ACC112 (cell line): Measurements from ENCODE around the gene ADAMTS20.

ENCODE experiments used
- H2AFZ ChIP-seq: fragments of 200-600 bp; sonication (generic); one replicate; pipeline ENCODE4 v1.6.0; 2017; ENCODE audit warnings: antibody characterized with exemption, low read length; ENCODE audit not compliant: unreplicated experiment
- H3K27ac ChIP-seq: fragments of 200-600 bp; sonication (generic); 2 replicates; pipeline ENCODE4 v1.5.1; 2014; ENCODE audit warnings: low read depth, mild to moderate bottlenecking, antibody characterized with exemption, low read length, moderate library complexity
- H3K27me3 ChIP-seq: fragments of 200-600 bp; sonication (generic); 2 replicates; pipeline ENCODE4 v1.6.1; 2014; ENCODE audit warnings: mild to moderate bottlenecking, antibody characterized with exemption, low read length, moderate library complexity, mixed read lengths; ENCODE audit not compliant: insufficient read depth
- H3K36me3 ChIP-seq: fragments of 200-600 bp; sonication (generic); 2 replicates; pipeline ENCODE4 v1.6.1; 2016; ENCODE audit warnings: mild to moderate bottlenecking, antibody characterized with exemption, low read length, moderate library complexity, mixed read lengths; ENCODE audit not compliant: insufficient read depth
- H3K4me1 ChIP-seq: fragments of 200-600 bp; sonication (generic); one replicate; pipeline ENCODE4 v1.6.1; 2016; ENCODE audit warnings: low read length, mixed read lengths; ENCODE audit not compliant: insufficient read depth, unreplicated experiment, control insufficient read depth
- H3K4me3 ChIP-seq: fragments of 200-600 bp; sonication (generic); 2 replicates; pipeline ENCODE4 v1.5.1; 2014; ENCODE audit warnings: mild to moderate bottlenecking, low read depth, low read length
- H3K79me2 ChIP-seq: fragments of 200-600 bp; sonication (generic); one replicate; pipeline ENCODE4 v1.6.0; 2016; ENCODE audit warnings: low read length; ENCODE audit not compliant: control insufficient read depth, unreplicated experiment, insufficient read depth

Gene ADAMTS20, protein sequence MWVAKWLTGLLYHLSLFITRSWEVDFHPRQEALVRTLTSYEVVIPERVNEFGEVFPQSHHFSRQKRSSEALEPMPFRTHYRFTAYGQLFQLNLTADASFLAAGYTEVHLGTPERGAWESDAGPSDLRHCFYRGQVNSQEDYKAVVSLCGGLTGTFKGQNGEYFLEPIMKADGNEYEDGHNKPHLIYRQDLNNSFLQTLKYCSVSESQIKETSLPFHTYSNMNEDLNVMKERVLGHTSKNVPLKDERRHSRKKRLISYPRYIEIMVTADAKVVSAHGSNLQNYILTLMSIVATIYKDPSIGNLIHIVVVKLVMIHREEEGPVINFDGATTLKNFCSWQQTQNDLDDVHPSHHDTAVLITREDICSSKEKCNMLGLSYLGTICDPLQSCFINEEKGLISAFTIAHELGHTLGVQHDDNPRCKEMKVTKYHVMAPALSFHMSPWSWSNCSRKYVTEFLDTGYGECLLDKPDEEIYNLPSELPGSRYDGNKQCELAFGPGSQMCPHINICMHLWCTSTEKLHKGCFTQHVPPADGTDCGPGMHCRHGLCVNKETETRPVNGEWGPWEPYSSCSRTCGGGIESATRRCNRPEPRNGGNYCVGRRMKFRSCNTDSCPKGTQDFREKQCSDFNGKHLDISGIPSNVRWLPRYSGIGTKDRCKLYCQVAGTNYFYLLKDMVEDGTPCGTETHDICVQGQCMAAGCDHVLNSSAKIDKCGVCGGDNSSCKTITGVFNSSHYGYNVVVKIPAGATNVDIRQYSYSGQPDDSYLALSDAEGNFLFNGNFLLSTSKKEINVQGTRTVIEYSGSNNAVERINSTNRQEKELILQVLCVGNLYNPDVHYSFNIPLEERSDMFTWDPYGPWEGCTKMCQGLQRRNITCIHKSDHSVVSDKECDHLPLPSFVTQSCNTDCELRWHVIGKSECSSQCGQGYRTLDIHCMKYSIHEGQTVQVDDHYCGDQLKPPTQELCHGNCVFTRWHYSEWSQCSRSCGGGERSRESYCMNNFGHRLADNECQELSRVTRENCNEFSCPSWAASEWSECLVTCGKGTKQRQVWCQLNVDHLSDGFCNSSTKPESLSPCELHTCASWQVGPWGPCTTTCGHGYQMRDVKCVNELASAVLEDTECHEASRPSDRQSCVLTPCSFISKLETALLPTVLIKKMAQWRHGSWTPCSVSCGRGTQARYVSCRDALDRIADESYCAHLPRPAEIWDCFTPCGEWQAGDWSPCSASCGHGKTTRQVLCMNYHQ (N-terminal part only)

DNA sequence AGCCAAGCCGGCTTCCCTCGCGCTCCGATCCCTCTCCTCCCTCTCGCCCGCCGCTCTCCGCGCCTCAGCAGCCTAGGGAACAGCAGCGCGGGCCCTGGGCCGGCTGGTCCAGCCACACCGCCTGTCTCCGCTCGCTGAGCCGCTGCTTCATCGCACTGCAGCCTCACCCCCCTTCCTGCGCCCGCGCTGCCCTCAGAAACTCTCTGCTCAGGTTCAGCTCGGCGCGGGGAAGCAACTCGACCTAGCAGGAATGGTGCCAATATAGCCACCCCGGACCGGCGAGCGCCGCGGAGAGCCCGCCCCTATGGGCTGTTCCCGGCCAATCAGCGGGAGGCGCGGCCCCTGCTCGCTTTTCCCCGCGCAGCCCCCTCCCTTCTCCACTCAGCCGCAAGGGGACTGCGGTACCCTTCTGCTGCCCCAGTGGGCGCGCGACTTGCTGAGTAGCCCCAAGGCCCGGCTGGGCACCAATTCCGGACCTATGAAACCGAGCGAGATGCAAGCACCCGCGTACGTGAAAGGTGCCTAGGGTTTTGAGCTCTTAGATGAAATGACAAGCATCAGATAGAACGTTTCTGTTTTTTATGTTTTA lies at the start of gene ADAMTS20:
Gene ADAMTS20 (minus strand): TSS at position 233 of the 589 bp plus-strand sequence. CDS start 282 bp downstream, outside the sequence.
- no peaks in the 10 kb centered on the region for H3K4me1 ChIP-seq
- H3K79me2 ChIP-seq, result no peaks in the 10 kb centered on the region
- no peaks in the 10 kb centered on the region for H3K36me3 ChIP-seq
- no peak within 1 kb of the TSS for H3K27ac ChIP-seq
- H3K4me3 ChIP-seq, result peak within 1 kb of the TSS; percentile 55
- no peak within 1 kb of the TSS for H2AFZ ChIP-seq
- H3K27me3 ChIP-seq, result peaks cover 56% of the 10 kb centered on the region

DNA sequence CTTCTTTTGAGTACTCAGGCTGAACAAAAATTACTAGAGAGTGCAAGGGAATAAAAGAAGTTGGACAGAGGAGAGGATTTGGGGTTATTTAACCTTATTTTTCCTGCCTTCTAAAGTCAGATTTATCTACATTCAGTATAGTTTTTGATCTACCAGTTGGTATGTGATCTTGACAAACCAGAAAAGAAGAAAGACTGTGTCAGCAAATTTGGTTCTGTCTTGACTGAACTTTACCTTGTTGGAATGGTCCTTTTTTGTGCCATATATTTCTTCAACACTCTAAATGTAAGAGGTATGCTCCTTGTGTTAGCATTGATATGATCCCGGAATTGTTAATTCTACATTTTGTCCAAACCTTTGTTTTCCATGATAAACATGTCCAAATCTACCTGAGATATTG lies 47.7 kb upstream of the ADAMTS20 start:
- Histone ChIP-seq H3K4me1 (no peaks in the 10 kb centered on the region), H3K27me3 (peaks cover 21% of the 10 kb centered on the region), H3K4me3 (no peak overlapping the region), H2AFZ (no peak overlapping the region), H3K27ac (no peak overlapping the region), H3K36me3 (no peaks in the 10 kb centered on the region), H3K79me2 (no peaks in the 10 kb centered on the region)

DNA sequence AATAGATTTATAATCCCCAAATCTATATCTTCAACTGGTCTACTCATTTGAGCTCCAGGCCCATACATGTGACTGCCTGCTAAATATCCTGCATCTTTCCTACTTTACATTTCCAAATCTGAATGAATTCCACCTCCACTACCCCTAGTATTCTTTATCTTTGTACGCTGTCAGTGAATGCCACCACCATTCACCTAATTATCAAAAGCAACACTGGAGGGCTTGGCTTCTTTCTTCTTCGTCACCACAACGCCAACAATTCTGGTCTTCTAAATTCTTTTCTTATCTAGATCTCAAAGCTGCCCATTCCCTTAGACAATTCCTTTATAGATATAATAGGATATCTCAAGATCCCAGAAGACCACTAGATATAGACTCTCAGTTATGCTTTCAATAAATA lies 47.1 kb upstream of the ADAMTS20 start:
- Histone ChIP-seq H3K27ac (no peak overlapping the region), H3K4me1 (no peaks in the 10 kb centered on the region), H3K4me3 (no peak overlapping the region), H2AFZ (no peak overlapping the region), H3K79me2 (no peaks in the 10 kb centered on the region), H3K27me3 (peaks cover 21% of the 10 kb centered on the region), H3K36me3 (no peaks in the 10 kb centered on the region)

DNA sequence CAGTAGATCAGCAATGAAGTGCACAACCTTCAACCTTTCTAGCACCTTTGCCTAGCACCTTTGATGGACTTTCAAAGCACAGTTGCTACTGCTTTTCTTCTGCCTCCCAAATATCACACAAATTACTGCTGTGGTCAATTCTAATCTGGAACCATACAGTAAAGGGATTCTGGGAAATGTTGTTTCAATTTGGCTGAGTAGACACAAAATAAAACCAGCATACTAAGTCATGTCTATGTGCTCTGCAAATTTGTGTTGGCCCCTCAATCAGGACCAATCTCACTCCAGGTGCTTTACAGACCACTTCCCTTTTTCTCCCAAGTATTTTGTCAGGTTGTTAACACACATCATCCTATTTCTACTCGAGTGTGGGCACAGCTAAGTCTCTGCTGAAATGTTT lies 38.3 kb upstream of the ADAMTS20 start:
- no peaks in the 10 kb centered on the region for H3K79me2 ChIP-seq
- no peaks in the 10 kb centered on the region for H3K36me3 ChIP-seq
- no peaks in the 10 kb centered on the region for H3K4me1 ChIP-seq
- H3K27me3 ChIP-seq, result peaks cover 16% of the 10 kb centered on the region; the same call in 1 of the 2 replicates
- H2AFZ ChIP-seq, result no peak overlapping the region
- H3K4me3 ChIP-seq, result no peak overlapping the region
- no peak overlapping the region for H3K27ac ChIP-seq

DNA sequence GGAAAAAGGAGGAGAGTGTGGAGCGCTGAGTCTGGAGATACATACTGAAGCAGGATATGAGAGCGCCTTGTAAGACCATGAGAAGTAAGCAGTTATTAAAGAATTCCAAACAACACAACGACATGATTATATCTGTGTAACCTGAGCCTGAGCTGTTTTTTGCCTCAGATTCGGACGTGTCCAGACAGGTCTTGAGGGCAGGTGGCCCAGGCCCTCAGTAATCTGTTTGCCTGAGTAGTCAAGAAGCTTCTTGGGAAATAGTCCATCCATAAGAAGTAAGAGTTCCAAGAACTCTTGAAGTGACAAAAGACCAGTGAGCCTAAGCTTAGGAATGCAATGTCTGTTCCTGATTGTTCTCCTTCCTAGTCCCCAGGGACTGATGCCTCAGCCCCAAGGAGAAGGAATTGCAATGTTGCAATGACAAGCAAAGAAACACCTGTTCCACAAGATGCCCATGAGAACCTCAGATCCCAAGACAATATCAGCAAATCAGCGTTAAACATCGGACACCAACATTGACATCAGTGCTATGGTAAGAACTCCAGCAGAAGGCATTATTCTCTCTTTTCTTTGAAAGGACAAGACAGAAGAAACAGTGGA lies 34.7 kb upstream of the ADAMTS20 start:
- no peak overlapping the region for H2AFZ ChIP-seq
- H3K27me3 ChIP-seq, result peaks cover 24% of the 10 kb centered on the region
- no peaks in the 10 kb centered on the region for H3K79me2 ChIP-seq

DNA sequence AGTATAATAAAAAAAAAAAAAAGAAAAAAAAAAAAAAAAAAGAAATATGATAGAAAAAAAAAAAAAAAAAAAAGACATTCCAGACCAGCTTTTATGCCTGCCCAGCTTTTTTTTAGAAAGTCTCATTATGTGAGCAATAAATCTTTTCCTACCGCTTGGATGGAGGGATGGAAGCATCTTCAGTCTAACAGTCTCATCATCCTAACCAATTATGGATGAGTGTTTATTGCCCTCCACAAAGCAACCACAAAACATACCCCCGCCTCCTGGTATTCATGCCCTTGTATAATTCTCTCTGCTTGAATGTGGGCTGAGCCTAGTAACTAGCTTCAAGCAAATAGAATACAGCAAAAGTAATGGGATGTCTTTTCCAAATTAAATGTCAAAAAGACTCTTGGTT lies 33.7 kb upstream of the ADAMTS20 start:
- Histone ChIP-seq H3K27ac (no peak overlapping the region), H2AFZ (no peak overlapping the region), H3K36me3 (no peaks in the 10 kb centered on the region), H3K4me1 (no peaks in the 10 kb centered on the region), H3K27me3 (peaks cover 31% of the 10 kb centered on the region), H3K4me3 (no peak overlapping the region), H3K79me2 (no peaks in the 10 kb centered on the region)

More for the DNA sequence above, 34.7 kb upstream of the ADAMTS20 start:
- H3K36me3 ChIP-seq, result no peaks in the 10 kb centered on the region
- no peaks in the 10 kb centered on the region for H3K4me1 ChIP-seq
- no peak overlapping the region for H3K27ac ChIP-seq
- H3K4me3 ChIP-seq, result no peak overlapping the region

DNA sequence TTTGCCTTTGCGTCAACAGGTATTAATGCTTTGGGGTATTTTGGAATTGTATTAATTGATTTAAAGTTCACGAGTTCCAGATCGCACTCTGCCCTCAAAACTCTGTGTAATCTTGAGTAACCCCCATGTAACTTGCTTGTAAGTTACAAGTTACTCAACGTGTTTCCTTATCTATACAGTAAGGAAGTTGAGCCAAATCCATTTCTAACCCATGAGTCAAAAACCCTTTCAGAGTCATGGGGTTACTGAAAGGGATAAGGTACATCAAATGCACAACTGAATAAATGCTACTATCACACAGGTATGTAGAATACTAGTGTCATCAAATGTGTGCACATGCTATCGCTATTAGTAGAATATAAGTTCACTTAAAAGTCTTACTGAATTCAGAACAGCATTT lies 28.6 kb upstream of the ADAMTS20 start:
- peaks cover 48% of the 10 kb centered on the region for H3K27me3 ChIP-seq
- H3K4me1 ChIP-seq, result no peaks in the 10 kb centered on the region
- no peak overlapping the region for H3K27ac ChIP-seq
- H3K36me3 ChIP-seq, result no peaks in the 10 kb centered on the region
- no peak overlapping the region for H2AFZ ChIP-seq
- no peaks in the 10 kb centered on the region for H3K79me2 ChIP-seq
- no peak overlapping the region for H3K4me3 ChIP-seq

DNA sequence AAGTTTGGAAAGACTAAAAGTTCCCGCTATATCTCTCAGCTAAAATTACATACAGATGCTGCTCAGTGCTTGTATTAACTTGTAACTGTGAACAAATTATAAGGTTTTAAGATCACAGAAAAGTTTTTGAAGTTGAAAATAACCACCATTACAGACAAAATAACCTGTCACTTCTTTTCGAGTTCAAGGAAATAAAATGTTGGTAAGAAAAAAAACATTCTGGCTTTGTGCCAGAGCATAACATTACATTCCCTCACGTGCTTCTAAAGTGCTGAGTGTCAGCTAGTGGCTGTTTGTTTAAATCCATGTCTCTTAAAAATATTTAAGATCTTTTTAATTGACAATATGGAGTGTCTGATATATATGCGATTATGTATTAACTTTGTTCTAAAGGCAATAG lies 27.2 kb upstream of the ADAMTS20 start:
- Histone ChIP-seq H3K4me1 (no peaks in the 10 kb centered on the region), H3K36me3 (no peaks in the 10 kb centered on the region), H3K27ac (no peak overlapping the region), H3K27me3 (peaks cover 48% of the 10 kb centered on the region), H3K79me2 (no peaks in the 10 kb centered on the region), H2AFZ (no peak overlapping the region), H3K4me3 (peak overlapping the region; percentile 47; the same call in 1 of the 2 replicates)

DNA sequence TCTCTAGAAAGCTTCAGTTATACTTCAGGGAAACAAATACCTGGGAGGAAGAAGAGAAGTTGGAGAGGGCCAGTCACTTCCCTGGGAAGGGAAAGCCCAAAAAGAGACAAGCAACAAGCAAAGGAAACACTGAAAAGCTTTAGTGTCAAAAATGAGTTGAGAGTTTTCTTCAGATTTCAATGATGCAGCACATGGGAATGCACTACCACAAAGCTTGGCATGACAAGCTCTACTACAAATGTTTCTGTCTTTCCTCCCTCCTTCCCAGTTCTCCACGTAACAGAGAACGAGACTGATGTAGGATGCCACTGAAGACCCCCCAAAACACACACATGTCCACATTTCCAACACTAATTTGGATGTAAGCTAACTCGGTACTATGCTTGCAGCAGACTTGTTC lies 26.8 kb upstream of the ADAMTS20 start:
- Histone ChIP-seq H3K4me1 (no peaks in the 10 kb centered on the region), H3K27ac (no peak overlapping the region), H3K4me3 (peak overlapping the region; percentile 47; the same call in 1 of the 2 replicates), H3K27me3 (peaks cover 49% of the 10 kb centered on the region), H3K36me3 (no peaks in the 10 kb centered on the region), H3K79me2 (no peaks in the 10 kb centered on the region), H2AFZ (no peak overlapping the region)

DNA sequence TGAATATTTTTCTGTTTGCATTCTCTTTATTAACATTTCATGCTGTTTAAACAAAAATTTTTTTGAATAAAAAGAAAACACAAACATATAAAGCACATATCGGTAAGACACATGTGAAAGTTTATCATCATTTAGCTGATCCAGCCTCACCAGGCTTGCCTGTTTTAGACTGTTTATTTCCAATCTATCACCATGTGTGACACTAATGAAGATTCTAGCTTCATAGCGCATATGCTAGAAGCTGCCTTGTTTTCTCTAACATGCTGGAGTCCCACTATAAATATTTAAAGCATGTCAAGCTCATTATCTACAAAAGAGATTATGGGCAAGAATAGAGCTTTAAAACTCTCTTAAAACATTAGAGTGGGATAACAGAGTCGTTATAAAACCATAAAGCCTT lies 25.4 kb upstream of the ADAMTS20 start:
- no peaks in the 10 kb centered on the region for H3K4me1 ChIP-seq
- H2AFZ ChIP-seq, result no peak overlapping the region
- H3K36me3 ChIP-seq, result no peaks in the 10 kb centered on the region
- H3K4me3 ChIP-seq, result no peak overlapping the region
- H3K79me2 ChIP-seq, result no peaks in the 10 kb centered on the region
- H3K27me3 ChIP-seq, result peaks cover 57% of the 10 kb centered on the region
- no peak overlapping the region for H3K27ac ChIP-seq
